UCSD-AML1 (cell line): Measurements from ENCODE around the gene GAK.
"Not testable (repeated sequence)": the region's sequence is repeated elsewhere in the genome, so short reads cannot be mapped to it uniquely, and the experiment has no call there.

Source experiments
- DNase-seq: peaks from one replicate; lab custom pipeline; 2025; ENCODE audit not compliant: unreplicated experiment; lab: John Stamatoyannopoulos, UW

Gene GAK

DNA sequence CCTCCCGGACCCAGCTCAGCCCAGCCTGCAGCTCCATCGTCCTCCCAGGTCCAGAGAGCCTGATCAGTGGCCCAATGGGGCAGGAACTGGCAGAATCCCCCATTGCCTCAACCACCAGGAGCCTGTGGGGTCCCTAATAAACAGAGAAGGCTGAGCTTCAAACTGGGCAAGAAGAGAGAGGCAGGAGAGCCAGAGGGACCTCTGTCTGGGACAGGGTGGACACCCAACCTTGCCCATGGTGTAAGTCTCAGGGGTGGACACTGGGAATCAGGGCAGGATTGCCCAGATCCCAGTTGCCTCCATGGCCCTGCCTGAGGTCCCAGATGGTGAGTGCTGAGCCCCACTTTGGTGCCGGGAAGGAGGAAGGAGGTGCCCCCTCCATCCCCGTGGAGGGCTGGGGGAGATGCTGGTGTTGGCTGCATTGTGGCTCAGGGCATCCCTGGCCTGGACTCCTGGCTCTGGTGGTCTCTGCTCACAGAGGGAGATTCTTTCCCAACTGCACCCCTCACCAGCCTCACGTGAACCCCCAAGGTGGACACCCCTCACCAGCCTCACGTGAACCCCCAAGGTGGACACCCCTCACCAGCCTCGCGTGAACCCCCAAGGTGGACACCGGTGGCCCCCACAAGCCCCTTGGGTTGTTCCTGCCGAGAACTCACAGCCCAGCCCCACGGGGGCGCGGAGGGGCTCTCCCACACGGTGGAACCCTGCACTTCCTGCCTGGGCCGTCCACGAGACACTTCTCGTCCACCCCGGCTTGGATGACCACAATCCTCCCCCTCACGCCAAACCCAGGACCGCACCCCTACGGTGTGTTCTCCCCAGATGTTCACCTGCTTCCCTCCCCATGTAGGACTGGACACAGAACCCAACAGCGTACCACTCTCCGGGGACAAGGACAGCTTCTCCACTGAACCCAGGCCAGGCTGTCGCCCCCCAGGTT, 111.6 kb downstream of the GAK start:
- DNase-seq = no peak

DNA sequence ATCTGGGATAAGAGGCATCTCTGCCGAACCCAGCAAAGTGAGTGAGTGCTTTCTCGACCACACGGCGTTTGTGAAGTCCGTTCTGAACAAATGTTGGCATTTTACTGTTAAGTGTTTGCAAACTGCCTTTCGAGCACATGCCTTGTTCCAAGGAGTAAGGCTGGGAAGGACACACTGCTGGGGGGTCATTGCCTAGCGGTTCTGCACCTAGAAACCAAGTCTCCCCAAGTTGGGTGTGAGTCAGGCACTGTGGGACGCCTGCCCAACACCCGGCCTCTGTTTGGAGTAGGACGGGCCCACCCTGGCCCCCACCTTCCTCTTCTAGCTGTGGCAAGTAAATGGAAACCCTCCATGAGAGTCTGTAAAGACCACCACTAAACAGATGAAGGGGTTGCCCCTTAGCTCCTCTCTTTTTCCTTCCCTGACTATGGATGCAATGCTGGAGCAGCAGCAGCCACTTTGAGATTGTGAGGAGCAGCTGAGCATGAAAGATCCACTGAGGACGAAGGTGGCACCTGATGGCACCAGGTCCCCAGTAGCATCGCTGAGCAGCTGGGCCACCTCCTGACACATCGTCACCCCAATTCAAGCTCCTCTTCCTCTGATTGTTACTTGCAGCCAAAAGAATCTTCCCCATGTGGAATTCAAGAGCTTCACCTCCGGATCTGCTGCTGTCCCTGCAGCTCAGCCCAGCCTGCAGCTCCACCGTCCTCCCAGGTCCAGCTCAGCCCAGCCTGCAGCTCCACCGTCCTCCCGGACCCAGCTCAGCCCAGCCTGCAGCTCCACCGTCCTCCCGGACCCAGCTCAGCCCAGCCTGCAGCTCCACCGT, 112.5 kb downstream of the GAK start:
- no peak for DNase-seq

DNA sequence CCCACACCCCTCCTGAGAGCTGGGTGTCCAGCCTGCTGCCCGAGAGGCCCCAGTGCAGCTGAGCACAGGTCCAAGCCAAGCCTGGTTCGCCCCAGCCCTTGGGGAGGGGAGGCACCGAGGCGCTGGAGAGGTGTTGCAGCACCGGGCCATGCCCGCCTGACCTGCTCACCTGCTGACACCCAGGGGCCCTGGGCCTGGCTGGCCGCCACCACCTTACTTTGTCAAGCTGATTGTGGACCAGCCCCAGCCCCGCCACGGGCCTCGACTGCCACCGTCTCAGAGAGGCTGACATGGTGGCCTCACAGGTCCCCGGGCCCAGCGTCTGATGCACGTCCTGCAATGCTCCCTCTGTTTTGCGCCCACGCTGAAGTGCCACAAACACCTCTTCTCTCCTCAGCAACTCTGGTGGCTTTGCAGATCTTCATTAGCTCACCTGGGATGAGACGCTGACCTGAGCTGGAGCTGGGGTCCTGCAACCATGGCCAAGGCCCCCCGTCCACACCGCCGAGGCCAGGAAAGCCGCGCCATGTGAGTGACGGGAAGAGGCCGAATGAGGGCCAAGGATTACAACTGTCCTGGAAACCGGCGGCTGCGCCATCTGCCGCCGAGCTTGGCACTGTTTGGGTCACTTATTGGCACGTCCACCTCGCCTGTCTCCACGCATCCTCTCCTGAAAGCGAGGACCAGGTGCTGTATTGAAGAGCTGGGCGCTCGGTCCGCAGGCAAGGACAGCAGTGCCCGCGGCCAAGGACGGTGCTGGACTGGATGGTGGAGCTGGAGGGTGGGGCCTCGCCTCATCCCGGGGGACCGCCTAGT, 113.8 kb downstream of the GAK start:
- no peak for DNase-seq

DNA sequence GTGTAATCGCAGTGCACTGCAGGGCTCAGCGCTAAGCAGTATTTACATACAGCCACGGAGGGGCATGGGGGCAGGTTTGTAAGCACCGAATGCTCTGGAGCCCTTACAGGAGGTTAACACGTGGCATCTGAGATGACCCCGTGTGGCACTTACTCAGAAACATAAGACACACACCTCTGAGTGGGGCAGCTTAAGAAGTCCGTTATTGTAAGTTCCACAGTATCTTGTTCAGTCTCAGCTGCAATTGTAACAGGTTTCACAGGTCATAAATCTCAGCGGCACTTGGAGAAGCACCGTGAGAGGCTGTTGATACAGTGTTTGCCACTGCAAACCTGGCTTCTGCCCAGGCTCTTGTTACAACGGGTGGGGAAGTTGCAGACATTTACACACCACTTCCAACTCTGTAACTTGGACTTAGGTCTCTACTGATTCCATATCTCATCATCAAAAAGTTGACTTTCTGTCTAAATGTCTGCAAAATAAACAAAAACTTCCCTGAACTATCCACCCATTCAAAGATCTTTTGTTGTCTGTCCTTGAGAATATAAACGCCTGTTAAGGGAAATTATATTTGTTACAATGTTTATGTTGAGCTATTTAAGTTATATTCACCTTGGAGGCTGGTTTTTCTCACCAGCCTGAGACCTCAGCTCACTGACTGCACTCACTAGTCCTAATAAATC, 116.5 kb downstream of the GAK start:
- no peak for DNase-seq

DNA sequence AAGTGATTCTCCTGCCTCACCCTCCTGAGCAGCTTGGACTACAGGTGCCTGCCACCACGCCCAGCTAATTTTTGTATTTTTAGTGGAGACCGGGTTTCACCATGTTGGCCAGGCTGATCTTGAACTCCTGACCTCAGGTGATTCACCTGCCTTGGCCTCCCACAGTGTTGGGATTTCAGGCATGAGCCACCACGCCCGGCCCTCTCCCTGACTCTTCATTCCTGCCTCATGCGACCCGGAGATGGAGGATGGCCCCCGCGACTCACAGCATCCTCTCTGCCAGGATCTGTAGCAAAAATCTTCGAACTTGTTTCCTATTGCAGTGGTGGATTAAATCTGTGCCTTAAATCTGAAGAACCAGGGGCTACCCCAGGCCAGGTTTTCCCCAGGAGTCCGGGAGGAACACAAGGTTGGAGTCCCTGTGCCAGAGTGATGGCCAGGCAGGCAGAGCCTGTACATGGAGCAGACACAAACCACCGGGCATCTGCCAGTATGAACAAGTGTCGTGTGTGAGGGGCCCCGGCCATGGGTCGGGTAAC, 117.7 kb downstream of the GAK start:
- no peak for DNase-seq

DNA sequence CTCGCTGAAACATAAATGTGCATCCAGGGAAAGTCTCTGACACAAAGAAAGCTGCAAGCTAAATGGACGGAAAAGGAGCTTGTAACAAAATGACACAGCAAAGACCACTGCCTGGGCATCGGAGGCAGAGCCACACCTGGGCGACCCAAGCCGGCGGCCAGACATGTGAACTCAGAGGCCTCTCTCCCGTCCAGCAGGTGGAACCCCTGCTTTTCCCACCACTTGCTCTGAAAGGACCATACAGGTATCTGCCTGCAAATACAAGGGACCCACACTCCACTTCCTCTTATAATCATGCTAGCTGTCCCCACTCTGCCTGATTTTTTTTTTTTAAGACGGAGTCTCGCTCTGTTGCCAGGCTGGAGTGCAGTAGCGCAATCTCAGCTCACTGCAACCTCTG, 118.2 kb downstream of the GAK start:
- DNase-seq = no peak

DNA sequence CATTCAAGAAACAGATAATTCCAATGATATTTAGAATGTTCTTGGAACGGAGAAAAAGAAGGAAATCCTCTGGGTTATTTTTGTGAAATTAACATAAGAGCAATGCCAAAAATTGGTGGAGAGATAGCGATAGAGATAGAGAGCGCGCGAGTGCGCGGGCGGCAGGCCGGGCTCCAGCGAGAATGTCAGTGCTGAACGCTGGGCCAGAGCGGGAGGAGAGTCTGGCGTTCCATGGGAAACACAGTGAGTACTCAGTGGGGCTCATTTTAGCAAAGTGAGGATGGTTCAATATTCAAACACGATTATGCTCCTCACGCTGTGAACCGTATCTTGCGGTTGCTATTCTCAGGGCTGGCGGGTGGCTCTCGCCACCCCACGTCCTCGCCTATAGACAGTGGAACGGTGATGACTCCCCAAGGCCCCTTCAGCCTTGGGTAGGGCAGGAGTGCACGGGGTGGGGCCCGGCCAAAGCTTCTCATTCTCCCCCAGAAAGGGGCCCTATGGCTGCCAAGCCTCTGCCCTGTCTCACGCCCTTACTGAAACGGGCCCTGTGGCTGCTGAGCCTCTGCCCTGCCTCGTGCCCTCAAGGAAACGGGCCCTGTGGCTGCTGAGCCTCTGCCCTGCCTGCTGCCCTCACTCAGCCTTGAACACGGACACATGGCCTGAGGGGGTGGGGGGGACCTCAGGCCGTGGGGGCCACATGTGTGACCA, 123.1 kb downstream of the GAK start:
- DNase-seq = no peak

DNA sequence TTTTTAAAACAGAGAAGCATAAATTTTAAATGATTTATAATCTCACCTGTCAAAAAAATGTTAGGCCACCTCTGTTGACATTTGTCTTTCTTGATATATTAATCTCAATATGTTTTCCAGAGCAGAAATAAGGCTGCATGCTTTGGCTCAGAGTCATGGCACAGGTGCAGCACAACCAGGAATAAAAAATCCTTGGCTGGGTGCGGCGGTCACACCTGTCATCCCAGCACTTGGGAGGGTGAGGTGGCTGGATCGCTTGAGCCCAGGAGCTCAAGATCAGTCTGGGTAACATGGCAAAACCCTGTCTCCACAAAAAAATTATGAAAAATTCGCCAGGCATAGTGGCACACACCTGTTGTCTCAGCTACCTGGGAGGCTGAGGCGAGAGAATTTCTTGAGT, 124.3 kb downstream of the GAK start:
- no peak for DNase-seq

DNA sequence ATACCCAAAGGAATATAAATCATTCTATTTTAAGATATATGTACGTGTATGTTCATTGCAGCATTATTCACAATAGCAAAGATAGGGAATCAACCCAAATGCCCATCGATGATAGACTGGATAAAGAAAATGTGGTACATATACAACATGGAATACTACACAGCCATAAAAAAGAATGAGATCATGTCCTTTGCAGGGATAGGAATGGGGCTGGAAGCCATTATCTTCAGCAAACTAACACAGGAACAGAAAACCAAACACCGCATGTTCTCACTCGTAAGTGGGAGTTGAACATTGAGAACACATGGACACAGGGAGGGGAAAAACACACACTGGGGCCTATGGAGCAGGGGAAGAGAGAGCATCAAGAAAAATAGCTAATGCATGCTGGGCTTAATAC, 125.1 kb downstream of the GAK start:
- not testable (repeated sequence) for DNase-seq

DNA sequence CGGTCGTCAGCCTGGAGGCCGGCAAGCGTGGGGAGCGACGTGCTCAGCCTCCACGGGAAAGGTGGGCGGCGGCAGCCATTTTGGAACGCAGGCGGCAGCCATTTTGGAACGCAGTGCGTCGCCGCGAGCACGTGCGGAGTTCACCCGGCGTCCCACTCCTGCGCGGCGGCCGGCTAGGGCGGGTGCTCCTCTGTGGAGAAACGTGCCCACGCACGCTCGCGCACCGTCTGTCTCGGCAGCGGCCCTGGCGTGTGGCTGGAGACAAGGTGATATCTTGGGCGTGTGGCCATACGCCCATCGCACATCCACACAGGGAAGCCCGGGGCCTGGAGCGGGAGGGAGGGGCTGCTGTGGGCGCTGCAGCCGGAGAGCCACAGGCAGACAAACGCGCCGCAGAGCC, 127.3 kb downstream of the GAK start:
- DNase-seq = no peak

DNA sequence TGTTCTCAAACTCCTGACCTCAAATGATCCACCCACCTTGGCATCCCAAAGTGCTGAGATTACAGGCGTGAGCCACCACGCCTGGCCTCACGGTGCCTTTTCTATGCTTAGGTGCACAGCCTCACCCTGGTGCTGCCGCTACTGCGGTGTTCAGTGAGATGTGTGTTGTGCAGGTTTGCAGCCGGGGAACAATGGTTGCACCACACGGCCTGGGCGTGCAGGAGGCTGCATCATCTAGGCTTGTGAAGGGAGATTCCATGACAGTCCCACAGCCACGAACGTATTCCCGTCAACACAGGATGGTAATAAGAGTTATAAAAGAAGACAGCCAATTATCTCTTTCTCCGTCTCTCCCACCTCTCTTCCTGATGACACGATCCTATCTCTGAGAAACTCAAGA, 128.2 kb downstream of the GAK start:
- DNase-seq = no peak

DNA sequence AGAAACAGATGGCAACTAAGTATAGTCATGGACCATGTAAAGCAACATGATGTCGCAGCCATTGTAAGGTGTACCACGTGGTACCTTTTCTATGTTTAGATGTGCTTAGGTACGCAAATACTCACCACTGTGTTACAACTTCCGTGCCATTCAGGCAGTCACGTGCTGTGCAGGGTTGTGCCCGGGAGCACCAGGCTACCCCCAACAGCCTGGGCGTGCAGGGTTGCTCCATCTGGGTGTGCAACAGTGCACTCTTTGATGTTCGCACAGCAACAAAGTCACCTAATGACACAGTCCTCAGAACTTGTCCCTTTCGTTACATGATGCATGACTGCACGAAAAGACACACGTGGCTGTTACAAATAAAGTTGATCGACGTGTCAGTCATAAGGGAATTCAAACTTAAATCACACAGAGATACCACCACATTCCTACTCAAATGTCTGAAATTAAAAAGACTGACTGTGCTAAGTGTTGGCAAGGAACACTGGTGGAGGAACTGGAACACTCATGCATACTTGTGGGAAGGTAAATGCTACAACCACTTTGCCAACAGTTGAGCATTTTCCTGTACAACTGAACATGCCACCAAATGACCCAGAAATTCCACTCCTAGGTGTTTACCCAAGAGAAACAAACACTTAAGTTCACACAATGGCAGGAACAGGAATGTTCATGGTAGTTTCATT, 130.5 kb downstream of the GAK start:
- DNase-seq = no peak
